ENCODE results near the gene BROX. TPM values are rescaled to one million over a fixed set of nuclear protein-coding genes. Genes with fewer than 3 reads are reported as not detected.
"Not testable (repeated sequence)": the region's sequence is repeated elsewhere in the genome, so short reads cannot be mapped to it uniquely, and the experiment has no call there.

Gene BROX
- total RNA-seq, 1 donor from 2014 or later, result 44.2 TPM

DNA sequence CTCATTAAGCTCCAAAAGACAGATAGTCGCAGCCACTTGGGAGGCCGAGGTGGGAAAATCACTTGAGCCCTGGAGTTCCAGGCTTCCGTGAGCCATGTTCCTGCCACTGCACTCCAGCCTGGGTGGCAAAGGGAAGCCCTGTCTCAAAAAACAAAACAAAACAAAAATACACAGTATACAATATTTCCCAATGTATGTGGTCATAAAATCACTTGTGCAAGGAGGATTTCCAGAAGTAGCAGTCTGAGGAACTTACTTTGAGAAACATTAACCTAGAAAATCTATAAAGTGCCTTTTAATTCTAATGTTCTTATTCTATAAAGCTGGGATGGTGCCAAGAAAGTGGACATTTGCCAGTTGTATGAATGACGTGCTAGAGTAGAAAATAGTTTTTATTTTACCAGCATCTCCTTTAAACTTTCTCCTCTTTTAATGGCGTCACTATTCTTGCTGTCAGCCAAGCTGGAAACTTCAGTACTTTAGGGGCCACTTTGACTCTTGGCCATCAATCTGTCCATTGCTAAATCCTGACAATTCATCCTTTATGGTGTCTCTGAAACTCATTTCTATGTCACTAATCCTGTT is 47.2 kb downstream of the BROX start:
- intact Hi-C loops (cut with DNase I), result no loop called here
- ATAC-seq (peak; percentile 35), DNase-seq (no peak)
- TF ChIP-seq, protein P1, sequence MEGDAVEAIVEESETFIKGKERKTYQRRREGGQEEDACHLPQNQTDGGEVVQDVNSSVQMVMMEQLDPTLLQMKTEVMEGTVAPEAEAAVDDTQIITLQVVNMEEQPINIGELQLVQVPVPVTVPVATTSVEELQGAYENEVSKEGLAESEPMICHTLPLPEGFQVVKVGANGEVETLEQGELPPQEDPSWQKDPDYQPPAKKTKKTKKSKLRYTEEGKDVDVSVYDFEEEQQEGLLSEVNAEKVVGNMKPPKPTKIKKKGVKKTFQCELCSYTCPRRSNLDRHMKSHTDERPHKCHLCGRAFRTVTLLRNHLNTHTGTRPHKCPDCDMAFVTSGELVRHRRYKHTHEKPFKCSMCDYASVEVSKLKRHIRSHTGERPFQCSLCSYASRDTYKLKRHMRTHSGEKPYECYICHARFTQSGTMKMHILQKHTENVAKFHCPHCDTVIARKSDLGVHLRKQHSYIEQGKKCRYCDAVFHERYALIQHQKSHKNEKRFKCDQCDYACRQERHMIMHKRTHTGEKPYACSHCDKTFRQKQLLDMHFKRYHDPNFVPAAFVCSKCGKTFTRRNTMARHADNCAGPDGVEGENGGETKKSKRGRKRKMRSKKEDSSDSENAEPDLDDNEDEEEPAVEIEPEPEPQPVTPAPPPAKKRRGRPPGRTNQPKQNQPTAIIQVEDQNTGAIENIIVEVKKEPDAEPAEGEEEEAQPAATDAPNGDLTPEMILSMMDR (IDR thresholded peaks at IDR 0.05), result no peak
- H3K27me3 ChIP-seq, result no peaks in the 10 kb centered on the region
- H3K36me3 ChIP-seq, result no peaks in the 10 kb centered on the region
- no peak overlapping the region for H3K27ac ChIP-seq
- H3K9me3 ChIP-seq, result no peaks in the 10 kb centered on the region
- H3K4me1 ChIP-seq, result no peaks in the 10 kb centered on the region
- no peak overlapping the region for H3K4me3 ChIP-seq

DNA sequence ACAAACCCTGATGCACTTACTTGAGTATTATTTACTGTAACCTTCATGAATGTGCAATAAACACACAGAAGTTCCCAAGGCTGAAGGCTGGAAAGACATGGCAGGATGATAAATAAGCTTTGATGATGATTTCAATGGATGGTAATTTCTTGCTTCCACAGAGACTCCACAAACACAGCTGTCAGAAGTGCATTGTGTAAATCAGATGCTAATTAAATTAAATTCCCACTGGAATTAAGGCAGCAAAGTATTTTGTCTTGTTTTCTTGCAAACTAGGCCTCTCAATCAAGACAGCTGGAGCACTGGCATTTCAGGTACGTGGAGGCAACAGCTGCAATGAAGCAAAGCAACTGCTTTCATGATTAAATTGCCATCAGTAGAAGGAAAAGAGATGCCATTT is 48.7 kb downstream of the BROX start:
- Histone ChIP-seq H3K27ac (peak overlapping the region; percentile 3), H3K4me1 (no peaks in the 10 kb centered on the region), H3K27me3 (no peaks in the 10 kb centered on the region), H3K36me3 (no peaks in the 10 kb centered on the region), H3K4me3 (no peak overlapping the region), H3K9me3 (no peaks in the 10 kb centered on the region)
- intact Hi-C loops (cut with DNase I), result no loop called here
- DNase-seq, result no peak
- no peak for ATAC-seq
- TF ChIP-seq, protein P1 (IDR thresholded peaks at IDR 0.05), result no peak

GRCh38 chr1:222762178-222762577 is 49.8 kb downstream of the BROX start:
- DNase-seq; intact Hi-C loops (cut with DNase I); H3K27me3 ChIP-seq; ATAC-seq; H3K36me3 ChIP-seq; H3K27ac ChIP-seq; H3K9me3 ChIP-seq; H3K4me1 ChIP-seq; H3K4me3 ChIP-seq: not testable (repeated sequence)

DNA sequence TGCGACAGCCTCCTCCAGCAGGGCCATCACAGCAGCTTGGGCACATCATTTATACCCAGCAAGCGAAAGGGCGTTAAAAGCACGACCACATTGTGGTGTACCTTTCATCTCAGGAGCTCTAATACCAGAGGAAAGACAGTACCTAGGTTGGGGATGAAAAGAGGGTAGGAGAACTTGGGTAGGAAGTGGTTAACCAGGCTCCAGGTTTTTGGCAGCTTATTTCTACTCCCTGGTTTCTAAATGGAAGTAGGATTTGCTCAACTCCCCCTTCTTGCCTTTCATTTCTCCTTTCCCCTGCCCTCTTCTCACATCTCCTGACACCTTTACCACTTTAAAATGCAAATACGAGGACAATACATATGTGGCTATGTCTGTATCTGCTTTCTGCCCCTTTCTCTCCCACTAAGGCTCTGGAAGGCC is 54.8 kb downstream of the BROX start:
- Histone ChIP-seq H3K27me3 (no peaks in the 10 kb centered on the region), H3K36me3 (no peaks in the 10 kb centered on the region), H3K27ac (no peak overlapping the region), H3K9me3 (peaks cover 12% of the 10 kb centered on the region), H3K4me3 (no peak overlapping the region), H3K4me1 (no peaks in the 10 kb centered on the region)
- intact Hi-C loops (cut with DNase I), result no loop called here
- DNase-seq (no peak), ATAC-seq (no peak)
- TF ChIP-seq, protein P1 (IDR thresholded peaks at IDR 0.05), result no peak

GRCh38 chr1:222768592-222768991 is 56.2 kb downstream of the BROX start:
- peaks cover 12% of the 10 kb centered on the region for H3K9me3 ChIP-seq
- TF ChIP-seq, protein P1 (IDR thresholded peaks at IDR 0.05), result no peak
- H3K27me3 ChIP-seq, result no peaks in the 10 kb centered on the region
- no peak overlapping the region for H3K27ac ChIP-seq
- no peak overlapping the region for H3K4me3 ChIP-seq
- no peaks in the 10 kb centered on the region for H3K36me3 ChIP-seq
- intact Hi-C loops (cut with DNase I), result no loop called here
- DNase-seq (no peak), ATAC-seq (no peak)
- H3K4me1 ChIP-seq, result no peaks in the 10 kb centered on the region

GRCh38 chr1:222769181-222769580 is 56.8 kb downstream of the BROX start:
- no peak overlapping the region for H3K4me3 ChIP-seq
- no peak overlapping the region for H3K27ac ChIP-seq
- ATAC-seq (peak; percentile 34), DNase-seq (no peak)
- intact Hi-C loops (cut with DNase I), result no loop called here
- H3K9me3 ChIP-seq, result peaks cover 12% of the 10 kb centered on the region
- H3K27me3 ChIP-seq, result no peaks in the 10 kb centered on the region
- no peaks in the 10 kb centered on the region for H3K36me3 ChIP-seq
- TF ChIP-seq, protein P1 (IDR thresholded peaks at IDR 0.05), result peak; percentile 5
- no peaks in the 10 kb centered on the region for H3K4me1 ChIP-seq
